HK-2 (cell line): Measurements from ENCODE around the gene IL25.

Experiments used
- DNase-seq: peaks from one replicate; pipeline ENCODE4 v3.0.0-alpha.2; 2018; ENCODE audit not compliant: unreplicated experiment

Gene IL25

DNA sequence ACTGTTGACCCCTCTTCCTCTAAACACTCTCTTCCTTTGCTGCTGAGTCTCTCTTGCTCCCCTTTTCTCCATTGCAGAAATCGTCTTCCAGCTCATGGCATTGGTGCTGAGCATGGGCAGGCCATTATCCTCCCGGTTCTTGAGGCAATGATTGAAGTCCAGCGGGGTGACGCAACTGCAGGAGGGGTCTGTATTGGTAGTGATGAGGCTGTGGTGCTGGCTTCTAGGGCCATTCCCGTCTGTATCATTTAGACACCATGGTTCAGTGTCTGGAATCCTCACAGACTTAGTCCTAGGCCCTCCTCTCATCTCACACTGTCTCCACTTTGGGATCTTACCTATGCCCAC, 19.2 kb upstream of the IL25 start:
- DNase-seq = no peak

- DNase-seq = no peak
These were observed 17.6 kb upstream of the IL25 start for GRCh38 chr14:23354990-23355389.

GRCh38 chr14:23355871-23356435, 16.7 kb upstream of the IL25 start:
- DNase-seq = no peak

GRCh38 chr14:23356662-23357061, 15.9 kb upstream of the IL25 start:
- DNase-seq = no peak

- DNase-seq = no peak
These were observed 15.3 kb upstream of the IL25 start for GRCh38 chr14:23357261-23357660.

DNA sequence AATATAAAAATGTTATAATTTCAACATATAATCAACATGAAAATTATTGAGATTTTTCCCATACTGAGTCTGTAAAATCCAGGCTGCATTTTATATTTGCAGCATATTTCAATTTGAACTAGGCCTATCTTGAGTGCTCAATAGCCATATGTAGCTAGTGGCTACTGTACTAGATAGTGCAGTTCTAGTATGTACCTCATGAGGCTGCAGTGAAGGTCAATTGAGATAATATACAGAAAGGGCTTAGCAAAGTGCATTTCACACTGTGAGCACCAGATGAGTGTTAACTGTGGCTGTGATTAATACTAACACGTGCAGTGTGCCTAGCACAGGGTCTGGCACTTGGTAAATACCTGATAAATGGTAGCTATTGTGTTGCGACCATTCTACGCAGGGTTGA, 14.6 kb upstream of the IL25 start:
- DNase-seq = no peak

DNA sequence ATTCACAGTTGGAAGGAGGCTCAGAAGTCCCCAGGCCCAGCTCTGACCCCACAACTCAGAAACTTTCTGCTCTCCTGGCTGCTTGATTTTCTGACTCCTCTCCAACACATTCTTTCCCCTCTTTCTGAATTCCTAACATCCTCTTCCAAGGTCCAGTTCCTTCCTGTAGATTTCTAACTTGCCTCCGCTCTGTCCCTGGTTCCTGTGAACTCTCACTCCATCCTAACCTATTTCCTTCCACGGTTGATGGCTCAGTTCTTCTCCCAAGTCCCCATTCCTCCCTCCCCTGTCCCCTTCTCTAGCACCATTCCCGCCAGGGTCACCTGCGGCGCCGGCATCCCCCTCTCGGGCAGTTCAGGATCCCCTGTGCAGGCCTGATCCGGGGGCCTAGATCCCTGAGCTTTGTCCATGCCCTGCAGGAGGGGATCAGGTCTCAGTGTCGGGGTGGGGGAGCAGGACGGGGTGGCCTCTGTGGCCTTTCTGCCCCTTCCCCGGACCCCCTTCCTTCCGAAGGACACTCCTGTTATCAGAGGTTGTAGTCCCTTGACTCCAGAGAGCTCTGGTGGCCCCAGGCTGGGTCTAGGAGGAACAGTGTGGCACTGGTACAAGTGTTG, 13.9 kb upstream of the IL25 start:
- no peak for DNase-seq

DNA sequence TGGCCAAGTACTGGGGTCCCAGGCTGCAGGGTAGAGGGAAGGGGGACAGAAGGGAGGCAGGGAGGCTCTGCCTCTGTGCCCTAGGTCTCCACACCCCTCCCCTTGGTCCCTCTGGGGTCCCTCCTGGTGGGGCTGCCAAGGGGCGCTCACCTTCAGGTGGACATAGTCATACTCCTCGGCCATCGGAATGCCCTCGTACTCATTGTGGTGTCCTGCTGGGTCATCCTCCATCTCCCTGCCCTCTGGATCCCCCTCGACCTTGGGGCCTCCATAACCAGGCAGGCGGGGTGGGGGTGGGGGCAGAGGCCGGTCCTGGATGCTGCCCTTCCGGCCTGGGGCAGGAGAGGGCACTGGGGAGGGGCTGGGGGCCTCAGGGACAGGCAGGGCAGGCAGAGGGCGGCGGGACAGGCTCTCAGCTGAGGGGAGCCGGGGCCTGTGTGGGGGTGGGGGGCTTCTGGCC, 13.4 kb upstream of the IL25 start:
- no peak for DNase-seq

GRCh38 chr14:23359722-23360447, 12.7 kb upstream of the IL25 start:
- no peak for DNase-seq

- DNase-seq = no peak
These were observed 12.1 kb upstream of the IL25 start for GRCh38 chr14:23360496-23360895.

- DNase-seq = no peak
These were observed 11.3 kb upstream of the IL25 start for GRCh38 chr14:23361320-23361719.

- DNase-seq = no peak
These were observed 10.8 kb upstream of the IL25 start for GRCh38 chr14:23361763-23362162.

DNA sequence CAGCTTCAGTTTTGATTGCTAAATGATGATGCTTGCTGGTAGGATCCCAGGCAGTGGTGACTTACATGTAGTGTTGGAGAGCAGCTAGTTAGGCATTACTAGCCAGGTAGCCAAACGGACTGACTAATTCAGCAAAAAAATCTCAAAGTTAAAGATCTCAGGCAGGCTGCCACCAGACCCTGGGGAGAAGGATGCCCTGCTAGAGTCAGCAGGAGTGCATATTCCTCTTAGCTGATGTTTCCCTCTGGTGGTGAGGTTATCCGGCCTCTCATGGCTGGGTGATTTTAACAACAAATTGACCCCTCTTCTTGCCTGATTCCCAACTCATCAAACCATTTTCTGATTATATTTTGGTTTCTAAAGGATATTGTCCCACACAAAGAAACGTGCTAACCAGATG, 10.4 kb upstream of the IL25 start:
- DNase-seq = no peak

DNA sequence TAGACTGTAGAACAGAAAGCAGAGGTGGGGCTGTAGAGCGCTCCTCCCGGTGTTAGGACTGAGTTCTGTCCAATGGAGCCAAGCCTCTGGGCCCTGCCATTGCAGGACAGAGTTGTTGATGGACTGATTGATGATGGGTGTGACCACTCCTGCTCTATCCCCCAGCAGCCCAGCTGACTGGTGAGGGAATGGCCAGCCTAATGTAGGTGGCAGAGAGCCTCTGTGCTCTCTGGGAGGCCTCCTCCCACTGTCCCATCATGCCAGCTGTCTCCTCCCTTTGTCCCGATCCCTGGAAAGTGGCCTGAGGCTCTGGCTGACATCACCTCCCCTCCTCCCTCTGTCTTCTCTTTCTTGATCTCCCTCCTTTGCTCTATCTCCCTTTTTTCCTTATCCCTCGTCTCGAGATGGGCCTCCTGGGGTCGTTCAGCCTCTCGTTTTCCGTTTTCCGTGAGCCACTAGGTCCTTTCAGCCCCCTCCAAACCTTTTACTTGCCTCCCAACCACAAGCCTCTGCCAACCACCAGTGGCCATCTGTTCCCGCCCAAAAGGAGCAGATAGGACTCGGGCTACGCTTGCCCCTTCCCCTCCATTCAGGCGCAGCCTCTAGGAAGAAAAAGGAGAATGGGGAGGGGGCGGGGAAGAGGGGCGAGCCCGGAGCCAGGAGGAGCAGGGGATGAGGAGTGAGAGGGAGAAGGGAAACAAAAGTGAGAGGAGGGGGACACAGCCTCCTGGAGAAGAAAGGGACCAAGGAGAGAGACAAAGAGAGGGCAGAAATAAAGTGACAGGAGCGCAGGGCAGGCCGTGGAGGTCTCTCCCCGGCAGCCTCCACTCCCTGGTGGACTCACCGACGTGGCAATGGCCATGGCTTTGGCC, 8.2 kb upstream of the IL25 start:
- DNase-seq = no peak

DNA sequence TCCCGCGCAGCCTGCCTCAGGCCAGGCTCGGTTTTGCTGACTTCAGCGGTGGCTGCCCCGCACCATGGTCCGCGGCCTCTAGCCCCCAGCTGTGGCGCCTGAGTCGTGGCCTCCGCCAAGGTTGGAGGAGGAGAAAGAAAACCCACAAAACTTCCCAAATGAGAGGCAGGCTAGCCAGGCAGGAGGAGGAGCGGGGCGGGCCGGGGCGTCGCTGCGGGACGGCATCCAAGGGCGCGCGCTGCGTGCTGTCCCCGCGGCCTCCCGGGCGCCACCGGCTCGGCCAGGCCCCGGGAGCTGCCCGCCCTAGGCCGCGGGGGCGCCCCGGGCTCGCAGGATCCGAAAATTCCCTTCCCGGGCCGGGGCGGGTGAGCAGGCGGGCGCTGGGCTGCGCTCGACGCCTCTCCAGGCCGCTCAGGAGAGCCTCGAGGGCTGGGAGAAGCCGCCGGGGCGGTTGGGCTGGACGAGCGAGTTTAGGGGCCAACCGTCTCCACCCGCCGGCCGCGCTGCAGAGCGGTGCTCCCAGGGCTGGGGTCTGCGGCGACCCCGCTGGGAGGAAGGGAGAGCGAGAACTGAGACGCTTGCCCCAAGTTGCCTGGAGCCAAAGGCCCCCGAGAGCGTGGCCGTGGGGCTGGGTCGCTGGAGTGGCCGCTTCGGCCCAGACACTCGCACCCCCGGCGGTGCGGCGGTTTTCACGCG, 7.4 kb upstream of the IL25 start, which contains the start of gene EFS:
Gene EFS, minus strand, starts transcription at position 137 of the 696 bp plus-strand sequence. CDS start 147 bp downstream, outside the sequence.
- DNase-seq = no peak

GRCh38 chr14:23365732-23366425, 6.7 kb upstream of the IL25 start:
- no peak for DNase-seq

DNA sequence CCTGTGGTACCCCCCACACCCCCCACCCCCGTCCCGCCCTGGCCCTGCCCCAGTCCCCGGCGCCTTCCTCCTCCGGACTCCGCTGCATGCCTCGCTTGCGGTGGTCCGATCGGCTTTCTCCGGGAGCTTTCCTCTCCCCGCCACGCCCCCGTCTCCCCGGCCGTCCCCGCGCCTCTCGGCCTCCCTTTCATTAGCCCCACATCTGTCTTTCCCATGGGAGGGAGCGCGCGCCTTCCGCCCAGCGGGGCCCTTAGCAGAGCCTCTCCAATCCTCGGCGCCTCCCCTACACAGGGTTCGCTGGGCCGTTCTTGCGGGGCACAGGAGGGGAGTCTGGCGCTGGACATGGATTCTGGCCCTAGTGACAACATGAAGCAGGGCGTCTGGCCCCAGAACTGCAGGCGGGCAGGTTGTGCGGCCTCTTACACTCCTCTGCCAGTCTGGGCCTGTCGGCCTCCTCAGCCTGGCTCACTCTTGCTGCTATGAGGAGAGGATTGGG, 6.1 kb upstream of the IL25 start:
- no peak for DNase-seq

DNA sequence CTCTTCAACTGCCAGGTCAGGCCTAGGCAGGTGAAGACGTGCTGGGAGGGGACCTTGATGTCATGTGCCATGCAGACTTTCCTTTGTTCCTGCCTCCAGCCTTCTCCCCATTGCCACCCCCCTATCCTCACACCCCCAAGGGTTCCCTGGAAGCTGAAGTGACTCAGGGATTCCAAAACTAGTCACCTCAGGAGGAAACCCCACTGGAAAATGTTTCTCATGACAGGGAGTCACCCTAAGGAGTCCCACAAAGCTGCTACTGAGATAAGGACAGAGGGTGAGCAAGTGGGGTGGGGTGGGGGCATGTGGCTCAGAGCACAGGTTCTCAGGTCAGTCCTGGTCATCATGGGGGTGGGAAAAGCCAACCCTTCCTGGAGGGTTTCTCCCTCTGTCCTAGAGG, 2.4 kb upstream of the IL25 start:
- no peak for DNase-seq

DNA sequence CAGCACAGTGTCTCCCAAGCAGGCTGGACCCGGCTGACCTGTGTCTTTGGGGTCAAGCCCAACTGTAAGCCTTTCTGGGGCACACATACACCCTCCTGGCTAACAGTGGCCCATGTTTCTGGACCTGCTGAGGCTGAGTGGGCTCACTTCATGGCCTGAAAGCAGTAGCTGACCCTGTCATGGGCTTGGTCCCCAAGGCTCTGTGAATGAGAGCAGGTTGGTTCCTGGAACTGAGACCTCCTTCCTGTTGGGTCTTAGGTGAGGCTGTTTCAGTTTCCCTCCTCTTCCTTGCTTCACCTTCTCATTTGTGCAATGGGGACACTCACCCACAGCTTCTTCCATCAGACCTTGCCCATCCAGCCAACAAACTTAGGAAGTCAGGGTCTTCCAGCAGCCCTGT, 744 bp upstream of the IL25 start:
- no peak for DNase-seq

DNA sequence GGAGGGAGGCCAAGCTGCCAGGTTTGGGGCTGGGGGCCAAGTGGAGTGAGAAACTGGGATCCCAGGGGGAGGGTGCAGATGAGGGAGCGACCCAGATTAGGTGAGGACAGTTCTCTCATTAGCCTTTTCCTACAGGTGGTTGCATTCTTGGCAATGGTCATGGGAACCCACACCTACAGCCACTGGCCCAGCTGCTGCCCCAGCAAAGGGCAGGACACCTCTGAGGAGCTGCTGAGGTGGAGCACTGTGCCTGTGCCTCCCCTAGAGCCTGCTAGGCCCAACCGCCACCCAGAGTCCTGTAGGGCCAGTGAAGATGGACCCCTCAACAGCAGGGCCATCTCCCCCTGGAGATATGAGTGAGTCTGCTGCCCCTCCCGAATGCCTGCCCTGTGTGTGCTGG, 432 bp downstream of the IL25 start:
- DNase-seq = no peak
